ENCODE results near the gene ABCG1. TPM values are rescaled to one million over a fixed set of nuclear protein-coding genes. Genes with fewer than 3 reads are reported as not detected.

The ABCG1 gene
- total RNA-seq, 2 experiments from 2014 or later, result 16.7 to 17.3 TPM

DNA sequence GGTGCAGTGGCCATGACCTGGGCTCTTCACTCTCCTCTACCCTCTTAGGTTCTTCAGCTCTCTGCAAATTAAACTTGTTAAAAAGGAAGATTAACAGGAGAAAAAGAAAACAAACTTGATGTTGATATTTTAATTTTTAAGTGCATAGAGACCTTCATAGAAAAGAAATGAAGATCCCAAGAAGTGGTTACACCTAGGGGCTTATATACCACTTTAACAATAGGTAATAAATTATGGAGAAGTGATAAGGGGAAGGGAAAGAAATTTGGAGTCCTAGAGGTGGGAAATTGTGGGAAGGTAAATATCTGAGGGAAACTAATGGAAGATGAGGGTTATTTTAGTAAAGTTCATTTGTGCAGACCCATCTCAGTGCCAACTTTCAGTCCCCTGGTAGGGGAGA lies 112.7 kb downstream of the ABCG1 start:
- intact Hi-C loops (cut with micrococcal nuclease; ENCODE audit: unreplicated experiment), result no loop called here
- no TSS peak for BruUV-seq (replicated peaks)
- POLR2A ChIA-PET, result no interaction called here
- Histone ChIP-seq H4K20me1 (ENCODE audit: insufficient read depth, low read length) (no peaks in the 10 kb centered on the region), H3K9me3 (ENCODE audit: low read length) (peaks cover 15% of the 10 kb centered on the region; the same call in 1 of the 2 replicates), H2AFZ (ENCODE audit: low read length) (no peak overlapping the region), H3K9me2 (ENCODE audit: insufficient read depth, low read length) (no peaks in the 10 kb centered on the region), H3K4me1 (ENCODE audit: insufficient read depth, low read length, poor library complexity, severe bottlenecking) (peaks cover 6% of the 10 kb centered on the region), H3K79me2 (ENCODE audit: insufficient read depth, low read depth, low read length) (no peaks in the 10 kb centered on the region), H3K4me3 (ENCODE audit: low read depth, low read length, poor library complexity, severe bottlenecking) (no peak overlapping the region), H3K4me2 (ENCODE audit: low read length) (no peak overlapping the region), H3K27ac (ENCODE audit: low read depth, low read length, poor library complexity, severe bottlenecking) (no peak overlapping the region), H3K36me3 (ENCODE audit: insufficient read depth, low read length) (no peaks in the 10 kb centered on the region)
- TF ChIP-seq EZH2phosphoT487 (IDR thresholded peaks at IDR 0.05; ENCODE audit: borderline replicate concordance, low read depth, low read length), result no peak
- TF ChIP-seq, protein P1, sequence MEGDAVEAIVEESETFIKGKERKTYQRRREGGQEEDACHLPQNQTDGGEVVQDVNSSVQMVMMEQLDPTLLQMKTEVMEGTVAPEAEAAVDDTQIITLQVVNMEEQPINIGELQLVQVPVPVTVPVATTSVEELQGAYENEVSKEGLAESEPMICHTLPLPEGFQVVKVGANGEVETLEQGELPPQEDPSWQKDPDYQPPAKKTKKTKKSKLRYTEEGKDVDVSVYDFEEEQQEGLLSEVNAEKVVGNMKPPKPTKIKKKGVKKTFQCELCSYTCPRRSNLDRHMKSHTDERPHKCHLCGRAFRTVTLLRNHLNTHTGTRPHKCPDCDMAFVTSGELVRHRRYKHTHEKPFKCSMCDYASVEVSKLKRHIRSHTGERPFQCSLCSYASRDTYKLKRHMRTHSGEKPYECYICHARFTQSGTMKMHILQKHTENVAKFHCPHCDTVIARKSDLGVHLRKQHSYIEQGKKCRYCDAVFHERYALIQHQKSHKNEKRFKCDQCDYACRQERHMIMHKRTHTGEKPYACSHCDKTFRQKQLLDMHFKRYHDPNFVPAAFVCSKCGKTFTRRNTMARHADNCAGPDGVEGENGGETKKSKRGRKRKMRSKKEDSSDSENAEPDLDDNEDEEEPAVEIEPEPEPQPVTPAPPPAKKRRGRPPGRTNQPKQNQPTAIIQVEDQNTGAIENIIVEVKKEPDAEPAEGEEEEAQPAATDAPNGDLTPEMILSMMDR (conservative IDR thresholded peaks at IDR 0.05; ENCODE audit: low read length), result no peak
- CTCF ChIA-PET (ENCODE audit: unreplicated experiment), result no interaction called here
- DNase-seq (ENCODE audit: low spot score), result no peak

DNA sequence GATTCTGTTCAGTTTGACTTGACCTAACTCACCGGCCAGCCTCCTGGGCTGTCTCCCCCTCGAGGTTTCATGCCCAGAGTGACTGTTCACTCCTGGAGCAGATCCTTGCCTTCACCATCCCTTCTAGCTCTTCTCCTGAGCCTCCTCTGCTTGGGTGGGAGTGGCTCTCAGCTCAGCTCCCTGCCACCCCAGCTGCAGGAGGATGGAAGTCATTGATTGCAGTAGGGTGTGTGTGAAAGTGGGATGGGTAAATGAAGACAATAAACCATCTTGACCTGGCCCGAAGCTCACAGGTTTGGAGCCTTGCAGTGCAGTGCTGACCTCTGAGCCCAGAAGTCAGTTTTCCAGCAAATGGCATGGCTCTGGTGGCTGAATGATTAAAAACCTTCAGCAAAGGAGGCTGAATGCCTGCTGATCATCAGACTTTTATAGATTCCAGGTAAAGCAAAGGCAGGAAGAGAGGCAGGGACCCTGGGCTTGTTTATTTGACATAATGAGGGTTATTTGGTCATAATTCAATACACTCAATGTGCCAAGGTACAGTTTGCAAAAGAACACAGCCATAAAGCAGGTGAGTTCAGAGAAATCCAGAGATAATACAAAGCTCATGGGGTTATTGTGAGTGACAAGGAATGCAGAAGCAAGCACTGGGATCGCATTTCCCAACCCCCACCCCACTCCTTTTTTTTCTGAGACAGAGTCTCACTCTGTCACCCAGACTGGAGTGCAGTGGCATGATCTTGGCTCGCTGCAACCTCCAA lies 113.8 kb downstream of the ABCG1 start:
- no peak overlapping the region for H2AFZ ChIP-seq (ENCODE audit: low read length)
- H3K79me2 ChIP-seq (ENCODE audit: insufficient read depth, low read depth, low read length), result no peaks in the 10 kb centered on the region
- DNase-seq (ENCODE audit: low spot score), result no peak
- peaks cover 6% of the 10 kb centered on the region for H3K4me1 ChIP-seq (ENCODE audit: insufficient read depth, low read length, poor library complexity, severe bottlenecking)
- no TSS peak for BruUV-seq (replicated peaks)
- CTCF ChIA-PET (ENCODE audit: unreplicated experiment), result no interaction called here
- no peaks in the 10 kb centered on the region for H4K20me1 ChIP-seq (ENCODE audit: insufficient read depth, low read length)
- TF ChIP-seq, protein P1 (conservative IDR thresholded peaks at IDR 0.05; ENCODE audit: low read length), result no peak
- no peak for TF ChIP-seq EZH2phosphoT487 (IDR thresholded peaks at IDR 0.05; ENCODE audit: borderline replicate concordance, low read depth, low read length)
- intact Hi-C loops (cut with micrococcal nuclease; ENCODE audit: unreplicated experiment), result no loop called here
- H3K9me3 ChIP-seq (ENCODE audit: low read length), result peaks cover 20% of the 10 kb centered on the region; the same call in 1 of the 2 replicates
- no peaks in the 10 kb centered on the region for H3K36me3 ChIP-seq (ENCODE audit: insufficient read depth, low read length)
- no peak overlapping the region for H3K4me3 ChIP-seq (ENCODE audit: low read depth, low read length, poor library complexity, severe bottlenecking)
- no peaks in the 10 kb centered on the region for H3K9me2 ChIP-seq (ENCODE audit: insufficient read depth, low read length)
- H3K4me2 ChIP-seq (ENCODE audit: low read length), result no peak overlapping the region
- no peak overlapping the region for H3K27ac ChIP-seq (ENCODE audit: low read depth, low read length, poor library complexity, severe bottlenecking)
- POLR2A ChIA-PET, result no interaction called here

DNA sequence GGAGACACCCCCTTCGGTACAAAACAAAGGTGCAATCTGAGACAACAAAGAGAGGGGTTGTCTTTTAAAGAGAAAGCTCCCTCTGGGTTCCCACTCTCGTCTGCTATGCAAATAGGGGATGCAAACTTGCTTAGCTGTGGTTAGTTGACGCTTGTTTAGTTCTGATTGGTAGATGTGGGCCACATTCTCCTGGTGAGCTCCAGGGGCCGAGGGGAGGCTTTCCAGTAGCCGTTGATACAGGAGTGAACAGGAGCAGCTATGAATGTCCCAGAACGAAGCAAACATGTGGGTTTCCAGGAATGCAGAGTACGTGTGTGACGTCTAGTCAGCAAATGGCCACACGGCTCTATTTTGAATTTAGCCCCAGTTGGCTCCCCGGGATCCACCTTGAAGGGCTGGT lies 117.1 kb downstream of the ABCG1 start:
- H3K4me2 ChIP-seq (ENCODE audit: low read length), result peak overlapping the region; percentile 18; the same call in 1 of the 2 replicates

More for the DNA sequence above, 117.1 kb downstream of the ABCG1 start:
- peaks cover 6% of the 10 kb centered on the region for H3K4me1 ChIP-seq (ENCODE audit: insufficient read depth, low read length, poor library complexity, severe bottlenecking)
- TF ChIP-seq, protein P1 (conservative IDR thresholded peaks at IDR 0.05; ENCODE audit: low read length), result no peak
- TF ChIP-seq EZH2phosphoT487 (IDR thresholded peaks at IDR 0.05; ENCODE audit: borderline replicate concordance, low read depth, low read length), result no peak
- POLR2A ChIA-PET, result interaction anchor here (0.6 to 0.7 kb wide), 2 partner anchors 559 to 621 kb away, joined by 3 read pairs; no protein-coding TSS in a partner anchor
- H3K4me3 ChIP-seq (ENCODE audit: low read depth, low read length, poor library complexity, severe bottlenecking), result no peak overlapping the region
- H2AFZ ChIP-seq (ENCODE audit: low read length), result 0 out of 2 replicates have a peak overlapping the region, but pooled peaks have one; percentile 26
- intact Hi-C loops (cut with micrococcal nuclease; ENCODE audit: unreplicated experiment), result no loop called here
- no peak for DNase-seq (ENCODE audit: low spot score)
- BruUV-seq (replicated peaks), result no TSS peak
- H4K20me1 ChIP-seq (ENCODE audit: insufficient read depth, low read length), result no peaks in the 10 kb centered on the region
- H3K9me3 ChIP-seq (ENCODE audit: low read length), result 0 out of 2 replicates have a peak, but pooled peaks cover 16% of the 10 kb centered on the region
- no peaks in the 10 kb centered on the region for H3K36me3 ChIP-seq (ENCODE audit: insufficient read depth, low read length)
- no peak overlapping the region for H3K27ac ChIP-seq (ENCODE audit: low read depth, low read length, poor library complexity, severe bottlenecking)
- H3K9me2 ChIP-seq (ENCODE audit: insufficient read depth, low read length), result no peaks in the 10 kb centered on the region
- CTCF ChIA-PET (ENCODE audit: unreplicated experiment), result no interaction called here
- no peaks in the 10 kb centered on the region for H3K79me2 ChIP-seq (ENCODE audit: insufficient read depth, low read depth, low read length)
